Measurements from ENCODE around the gene IER5. TPM values are rescaled to one million over a fixed set of nuclear protein-coding genes. Genes with fewer than 3 reads are reported as not detected.

Gene IER5
- total and polyA plus RNA-seq, 2 of the 13 experiments (the other 11 are each of a cell fraction or from before 2014, with no cell fraction given), result 2.5 to 3.5 TPM

GRCh38 chr1:181112071-181112929 lies 23.8 kb downstream of the IER5 start (continued):
- peak; percentile 78; the same call in 1 of the 2 replicates for TF ChIP-seq ETV6 (CRISPR knock-in tag; conservative IDR thresholded peaks at IDR 0.05)
- peak; percentile 96 for TF ChIP-seq ZNF556 (CRISPR knock-in tag; IDR thresholded peaks at IDR 0.05; ENCODE audit: borderline replicate concordance)
- TF ChIP-seq THAP8 (CRISPR knock-in tag; IDR thresholded peaks at IDR 0.05; ENCODE audit: borderline replicate concordance), result no peak
- TF ChIP-seq ZNF691 (CRISPR knock-in tag; IDR thresholded peaks at IDR 0.05; ENCODE audit: borderline replicate concordance, low read depth), result peak; percentile 97
- TF ChIP-seq KDM2A (CRISPR knock-in tag; IDR thresholded peaks at IDR 0.05; ENCODE audit: borderline replicate concordance, low read depth), result peak; percentile 81
- no peak; the same call in 1 of the 2 replicates for TF ChIP-seq CSRNP1 (CRISPR knock-in tag; IDR thresholded peaks at IDR 0.05)
- TF ChIP-seq JARID2 (CRISPR knock-in tag; IDR thresholded peaks at IDR 0.05; ENCODE audit: insufficient replicate concordance), result no peak
- no peak for TF ChIP-seq RFX5 (IDR thresholded peaks at IDR 0.05; ENCODE audit: low read depth, low read length)
- peak; percentile 63; the same call in 1 of the 2 replicates for TF ChIP-seq AFF4 (CRISPR knock-in tag; IDR thresholded peaks at IDR 0.05)
- peak; percentile 72 for TF ChIP-seq NR2C2 (CRISPR knock-in tag; IDR thresholded peaks at IDR 0.05; ENCODE audit: borderline replicate concordance)
- peak; percentile 96 for TF ChIP-seq KDM1A (CRISPR knock-in tag; IDR thresholded peaks at IDR 0.05)
- TF ChIP-seq ZNF616 (CRISPR knock-in tag; IDR thresholded peaks at IDR 0.05; ENCODE audit: low read depth), result peak; percentile 49; the same call in 1 of the 2 replicates
- no peak for TF ChIP-seq PHB2 (IDR thresholded peaks at IDR 0.05; ENCODE audit: partially characterized antibody)
- TF ChIP-seq PHF8 (CRISPR knock-in tag; IDR thresholded peaks at IDR 0.05), result peak; percentile 59; the same call in 1 of the 2 replicates
- TF ChIP-seq ZNF552 (CRISPR knock-in tag; IDR thresholded peaks at IDR 0.05; ENCODE audit: borderline replicate concordance), result peak; percentile 79; the same call in 1 of the 2 replicates
- peak; percentile 69; the same call in 1 of the 2 replicates for TF ChIP-seq FOXA1 (IDR thresholded peaks at IDR 0.05)
- peak; percentile 99 for TF ChIP-seq FOXA1 (CRISPR knock-in tag; IDR thresholded peaks at IDR 0.05)
- TF ChIP-seq ELF3 (CRISPR knock-in tag; IDR thresholded peaks at IDR 0.05), result peak; percentile 90
- TF ChIP-seq FOXK2 (IDR thresholded peaks at IDR 0.05), result peak; percentile 90
- peak; percentile 76 for TF ChIP-seq ZNF781 (CRISPR knock-in tag; IDR thresholded peaks at IDR 0.05; ENCODE audit: borderline replicate concordance, not compliant biosample characterization)
- TF ChIP-seq GATA4 (IDR thresholded peaks at IDR 0.05; ENCODE audit: borderline replicate concordance, low read depth), result no peak
- TF ChIP-seq ZNF329 (CRISPR knock-in tag; IDR thresholded peaks at IDR 0.05; ENCODE audit: low read depth), result 0 out of 2 replicates have a peak, but pooled peaks have one; percentile 63
- TF ChIP-seq ZNF546 (CRISPR knock-in tag; conservative IDR thresholded peaks at IDR 0.05), result no peak
